Panc1 (cell line): Measurements from ENCODE around the gene MKLN1.

ENCODE experiments used
- CTCF ChIP-seq: fragments of 450-650 bp; IDR thresholded peaks from 2 replicates; pipeline ENCODE4 v1.5.1; 2017; ENCODE audit warnings: mild to moderate bottlenecking
- POLR2AphosphoS5 ChIP-seq: IDR thresholded peaks from 2 replicates; pipeline ENCODE4 v1.6.1; 2012; ENCODE audit warnings: mild to moderate bottlenecking, low read depth, low read length, moderate library complexity
- SIN3A ChIP-seq: IDR thresholded peaks from 2 replicates; pipeline ENCODE4 v1.6.1; 2012; ENCODE audit warnings: low read depth, mild to moderate bottlenecking, low read length, moderate library complexity, borderline replicate concordance; ENCODE audit not compliant: insufficient read depth
- TF ChIP-seq, protein P1 (sequence below), 2 experiments: IDR thresholded peaks; 2 replicates each; pipeline ENCODE4 v1.6.1; 2011 to 2012; ENCODE audit warnings: low read depth in 2 of 2, control low read depth in 1 of 2, low read length in 1 of 2, mild to moderate bottlenecking in 1 of 2, moderate library complexity in 1 of 2; ENCODE audit not compliant: insufficient read depth in 1 of 2

- TF ChIP-seq CTCF: no peak
- TF ChIP-seq SIN3A: no peak
- no peak for TF ChIP-seq POLR2AphosphoS5
- TF ChIP-seq, protein P1, sequence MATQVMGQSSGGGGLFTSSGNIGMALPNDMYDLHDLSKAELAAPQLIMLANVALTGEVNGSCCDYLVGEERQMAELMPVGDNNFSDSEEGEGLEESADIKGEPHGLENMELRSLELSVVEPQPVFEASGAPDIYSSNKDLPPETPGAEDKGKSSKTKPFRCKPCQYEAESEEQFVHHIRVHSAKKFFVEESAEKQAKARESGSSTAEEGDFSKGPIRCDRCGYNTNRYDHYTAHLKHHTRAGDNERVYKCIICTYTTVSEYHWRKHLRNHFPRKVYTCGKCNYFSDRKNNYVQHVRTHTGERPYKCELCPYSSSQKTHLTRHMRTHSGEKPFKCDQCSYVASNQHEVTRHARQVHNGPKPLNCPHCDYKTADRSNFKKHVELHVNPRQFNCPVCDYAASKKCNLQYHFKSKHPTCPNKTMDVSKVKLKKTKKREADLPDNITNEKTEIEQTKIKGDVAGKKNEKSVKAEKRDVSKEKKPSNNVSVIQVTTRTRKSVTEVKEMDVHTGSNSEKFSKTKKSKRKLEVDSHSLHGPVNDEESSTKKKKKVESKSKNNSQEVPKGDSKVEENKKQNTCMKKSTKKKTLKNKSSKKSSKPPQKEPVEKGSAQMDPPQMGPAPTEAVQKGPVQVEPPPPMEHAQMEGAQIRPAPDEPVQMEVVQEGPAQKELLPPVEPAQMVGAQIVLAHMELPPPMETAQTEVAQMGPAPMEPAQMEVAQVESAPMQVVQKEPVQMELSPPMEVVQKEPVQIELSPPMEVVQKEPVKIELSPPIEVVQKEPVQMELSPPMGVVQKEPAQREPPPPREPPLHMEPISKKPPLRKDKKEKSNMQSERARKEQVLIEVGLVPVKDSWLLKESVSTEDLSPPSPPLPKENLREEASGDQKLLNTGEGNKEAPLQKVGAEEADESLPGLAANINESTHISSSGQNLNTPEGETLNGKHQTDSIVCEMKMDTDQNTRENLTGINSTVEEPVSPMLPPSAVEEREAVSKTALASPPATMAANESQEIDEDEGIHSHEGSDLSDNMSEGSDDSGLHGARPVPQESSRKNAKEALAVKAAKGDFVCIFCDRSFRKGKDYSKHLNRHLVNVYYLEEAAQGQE (IDR thresholded peaks at IDR 0.05; ENCODE audit: insufficient read depth in 1 of 2, low read depth in 2 of 2, low read length in 1 of 2): no peak
Observed at GRCh38 chr7:131509781-131510180, 182.1 kb downstream of the MKLN1 start.
